CD4-positive, CD25-positive, alpha-beta regulatory T cell (primary cell): Measurements from ENCODE around the gene TMEM244. TPM values are rescaled to one million over a fixed set of nuclear protein-coding genes. Genes with fewer than 3 reads are reported as not detected.
"Not testable (repeated sequence)": the region's sequence is repeated elsewhere in the genome, so short reads cannot be mapped to it uniquely, and the experiment has no call there.

Experiments used
- ATAC-seq, 2 donors: fragments of 150-1000 bp; cut with Tn5 transposase; one replicate each; pipeline ENCODE4 v1.10.0; 2021; ENCODE audit warnings: low read depth in 2 of 2, moderate number of reproducible peaks in 2 of 2, moderate library complexity in 1 of 2
- DNase-seq, 3 donors: peaks; one replicate each; pipeline versions ENCODE4 v3.0.0 to v3.0.0-alpha.2; 2012 to 2022; ENCODE audit warnings: mixed read lengths in 1 of 3
- H3K27ac ChIP-seq: one replicate; pipeline ENCODE4 v1.7.0; 2013; ENCODE audit warnings: mild to moderate bottlenecking, low read length; ENCODE audit not compliant: insufficient read depth, poor library complexity, severe bottlenecking
- H3K27me3 ChIP-seq: one replicate; pipeline ENCODE4 v1.7.0; 2013; ENCODE audit warnings: low read length; ENCODE audit not compliant: control insufficient read depth, insufficient read depth
- H3K36me3 ChIP-seq: one replicate; pipeline ENCODE4 v1.7.0; 2013; ENCODE audit warnings: mild to moderate bottlenecking, low read length, moderate library complexity; ENCODE audit not compliant: control insufficient read depth, insufficient read depth
- H3K4me1 ChIP-seq: 2 replicates; pipeline ENCODE4 v1.7.0; 2013; ENCODE audit warnings: mild to moderate bottlenecking, low read length; ENCODE audit not compliant: insufficient read depth, control insufficient read depth, poor library complexity, severe bottlenecking
- H3K4me3 ChIP-seq: one replicate; pipeline ENCODE4 v1.7.0; 2013; ENCODE audit warnings: low read depth, mild to moderate bottlenecking, low read length, moderate library complexity
- H3K9me3 ChIP-seq, 2 experiments: 1 replicate in 1 of 2; 2 replicates in 1 of 2; pipeline ENCODE4 v1.7.0; 2013; ENCODE audit warnings: low read length in 2 of 2, mild to moderate bottlenecking in 1 of 2, moderate library complexity in 1 of 2; ENCODE audit not compliant: control insufficient read depth in 2 of 2
- H3K27ac Mint-ChIP-seq, 3 donors: one replicate each; pipeline ENCODE4 v1.8.0; 2020 to 2022; ENCODE audit warnings: mild to moderate bottlenecking in 3 of 3, mixed read lengths in 3 of 3, moderate library complexity in 2 of 3
- H3K27me3 Mint-ChIP-seq: one replicate; pipeline ENCODE4 v1.8.0; 2022; ENCODE audit warnings: mild to moderate bottlenecking, mixed read lengths
- H3K36me3 Mint-ChIP-seq: one replicate; pipeline ENCODE4 v1.8.0; 2020; ENCODE audit warnings: mixed read lengths
- H3K4me1 Mint-ChIP-seq, 4 donors: one replicate each; pipeline ENCODE4 v1.8.0; 2020 to 2022; ENCODE audit warnings: mixed read lengths in 4 of 4, mild to moderate bottlenecking in 1 of 4
- H3K4me3 Mint-ChIP-seq, 4 donors: one replicate each; pipeline ENCODE4 v1.8.0; 2020 to 2022; ENCODE audit warnings: mild to moderate bottlenecking in 4 of 4, mixed read lengths in 4 of 4, moderate library complexity in 3 of 4
- H3K9me3 Mint-ChIP-seq, 7 donors: one replicate each; pipeline ENCODE4 v1.8.0; 2020 to 2022; ENCODE audit warnings: mixed read lengths in 7 of 7, mild to moderate bottlenecking in 3 of 7, moderate library complexity in 2 of 7
- polyA plus RNA-seq, 4 donors: library from polyadenylated mRNA; unstranded; fragments of 300-500 nt; fragmentation: Illumina TruSeq; gene quantifications; one replicate each; pipeline ENCODE4 v1.2.3, GENCODE V29; 2021
- total RNA-seq: library from RNA; stranded (reverse); gene quantifications from one replicate; pipeline ENCODE4 v1.2.3, GENCODE V29; 2022

TMEM244 gene
- total and polyA plus RNA-seq, 5 donors from 2014 or later, result 1.1 to 6.1 (median 4.1) TPM

DNA sequence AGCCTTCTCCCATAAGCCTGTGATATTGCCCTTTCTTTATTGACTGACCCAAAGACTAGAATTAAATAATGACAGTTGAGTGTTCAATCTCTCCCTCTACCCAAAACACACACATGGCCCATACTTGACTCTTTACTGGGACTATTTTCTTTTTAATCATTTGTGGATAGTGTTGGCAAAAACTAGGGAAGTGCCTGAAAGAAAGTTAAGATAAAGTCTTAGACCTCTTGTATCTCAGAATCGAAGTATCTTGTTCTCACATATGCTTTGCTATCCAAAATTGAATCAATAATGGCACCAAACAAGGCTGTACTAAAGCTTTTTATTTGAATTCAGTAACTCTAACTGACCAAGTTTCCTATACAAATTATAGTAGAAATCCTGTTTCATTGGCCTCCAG is 19.0 kb downstream of the TMEM244 start:
- H3K27me3 ChIP-seq, result no peaks in the 10 kb centered on the region
- H3K36me3 Mint-ChIP-seq, result peaks cover 15% of the 10 kb centered on the region
- no peak for DNase-seq

DNA sequence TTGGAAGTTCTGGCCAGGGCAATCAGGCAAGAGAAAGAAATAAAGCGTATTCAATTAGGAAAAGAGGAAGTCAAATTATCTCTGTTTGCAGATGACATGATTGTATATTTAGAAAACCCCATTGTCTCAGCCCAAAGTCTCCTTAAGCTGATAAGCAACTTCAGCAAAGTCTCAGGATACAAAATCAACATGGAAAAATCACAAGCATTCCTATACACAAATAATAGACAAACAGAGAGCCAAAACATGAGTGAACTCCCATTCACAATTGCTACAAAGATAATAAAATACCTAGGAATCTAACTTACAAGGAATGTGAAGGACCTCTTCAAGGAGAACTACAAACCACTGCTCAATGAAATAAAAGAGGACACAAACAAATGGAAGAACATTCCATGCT is 21.6 kb downstream of the TMEM244 start:
- H3K36me3 ChIP-seq, result not testable (repeated sequence)
- H3K9me3 Mint-ChIP-seq, result peaks cover 0 to 13% (median 0%) of the 10 kb centered on the region in 7 donors

More for the DNA sequence above, 19.0 kb downstream of the TMEM244 start:
- Histone ChIP-seq H3K4me3 (no peak overlapping the region), H3K27ac (no peak overlapping the region), H3K4me1 (no peaks in the 10 kb centered on the region), H3K9me3 (peaks cover 0 to 2% of the 10 kb centered on the region in 2 experiments), H3K36me3 (no peaks in the 10 kb centered on the region)
- H3K27ac Mint-ChIP-seq, result no peak overlapping the region
- H3K4me3 Mint-ChIP-seq, result no peak overlapping the region
- peaks cover 0 to 7% (median 0%) of the 10 kb centered on the region in 7 donors for H3K9me3 Mint-ChIP-seq
- ATAC-seq, result no peak
- H3K27me3 Mint-ChIP-seq, result peaks cover 11% of the 10 kb centered on the region
- no peaks in the 10 kb centered on the region for H3K4me1 Mint-ChIP-seq

DNA sequence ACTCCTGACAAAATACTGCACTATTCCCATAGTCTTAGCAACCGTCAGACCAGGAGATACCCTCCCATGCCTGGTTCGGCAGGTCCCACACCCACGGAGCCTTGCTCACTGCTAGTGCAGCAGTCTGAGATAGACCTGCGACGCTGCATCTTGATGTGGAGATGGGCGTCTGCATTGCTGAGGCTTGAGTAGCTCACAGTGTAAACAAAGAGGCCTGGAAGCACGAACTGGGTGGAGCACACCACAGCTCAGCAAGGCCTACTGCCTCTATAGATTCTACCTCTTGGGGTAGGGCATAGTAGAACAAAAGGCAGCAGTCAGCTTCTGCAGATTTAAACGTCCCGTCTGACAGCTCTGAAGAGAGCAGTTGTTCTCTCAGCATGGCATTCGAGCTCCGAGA is 25.4 kb downstream of the TMEM244 start:
- peaks cover 21% of the 10 kb centered on the region for H3K36me3 Mint-ChIP-seq
- H3K4me1 Mint-ChIP-seq, result peaks cover 0 to 7% (median 0%) of the 10 kb centered on the region in 4 donors
- H3K27ac Mint-ChIP-seq, result no peak overlapping the region
- no peak overlapping the region for H3K4me3 Mint-ChIP-seq
- peaks cover 0 to 13% (median 0%) of the 10 kb centered on the region in 7 donors for H3K9me3 Mint-ChIP-seq
- no peak for ATAC-seq
- peaks cover 0 to 2% of the 10 kb centered on the region in 2 experiments for H3K9me3 ChIP-seq
- no peaks in the 10 kb centered on the region for H3K27me3 ChIP-seq
- H3K27ac ChIP-seq, result no peak overlapping the region
- H3K4me3 ChIP-seq, result no peak overlapping the region
- H3K4me1 ChIP-seq, result no peaks in the 10 kb centered on the region
- no peaks in the 10 kb centered on the region for H3K36me3 ChIP-seq
- no peak for DNase-seq
- no peaks in the 10 kb centered on the region for H3K27me3 Mint-ChIP-seq

More for the DNA sequence above, 21.6 kb downstream of the TMEM244 start:
- H3K27me3 ChIP-seq, H3K27me3 Mint-ChIP-seq, H3K4me1 Mint-ChIP-seq, H3K27ac Mint-ChIP-seq, H3K27ac ChIP-seq, DNase-seq, H3K4me1 ChIP-seq, H3K4me3 Mint-ChIP-seq, H3K4me3 ChIP-seq, H3K9me3 ChIP-seq, ATAC-seq: not testable (repeated sequence)
- H3K36me3 Mint-ChIP-seq, result peaks cover 21% of the 10 kb centered on the region

DNA sequence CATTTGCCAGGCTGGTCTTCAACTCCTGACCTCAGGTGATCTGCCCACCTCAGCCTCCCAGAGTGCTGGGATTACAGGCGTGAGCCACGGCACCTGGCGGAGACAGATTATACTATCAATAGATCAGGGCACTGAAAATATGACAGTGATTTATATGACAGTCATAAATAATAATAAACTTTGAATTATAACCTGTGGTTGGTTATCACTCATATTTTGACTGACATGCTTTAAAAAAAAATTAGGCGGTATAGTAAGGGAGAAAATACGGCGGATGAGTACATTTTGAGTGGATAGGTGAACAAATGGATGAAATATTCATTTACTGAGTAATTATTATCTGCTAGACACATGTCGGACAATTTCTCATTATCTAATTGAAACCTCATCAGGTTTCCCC is 28.8 kb downstream of the TMEM244 start:
- H3K9me3 Mint-ChIP-seq, result peaks cover 0 to 6% (median 0%) of the 10 kb centered on the region in 7 donors
- Histone ChIP-seq H3K4me3 (no peak overlapping the region), H3K27me3 (no peaks in the 10 kb centered on the region), H3K27ac (no peak overlapping the region), H3K36me3 (no peaks in the 10 kb centered on the region), H3K9me3 (peaks cover 0 to under 1% of the 10 kb centered on the region in 2 experiments), H3K4me1 (no peaks in the 10 kb centered on the region)
- peaks cover 0 to 7% (median 2%) of the 10 kb centered on the region in 4 donors for H3K4me1 Mint-ChIP-seq
- H3K27me3 Mint-ChIP-seq, result no peaks in the 10 kb centered on the region
- DNase-seq (no peak), ATAC-seq (no peak)
- H3K36me3 Mint-ChIP-seq, result peaks cover 10% of the 10 kb centered on the region
- no peak overlapping the region for H3K27ac Mint-ChIP-seq
- H3K4me3 Mint-ChIP-seq, result no peak overlapping the region

DNA sequence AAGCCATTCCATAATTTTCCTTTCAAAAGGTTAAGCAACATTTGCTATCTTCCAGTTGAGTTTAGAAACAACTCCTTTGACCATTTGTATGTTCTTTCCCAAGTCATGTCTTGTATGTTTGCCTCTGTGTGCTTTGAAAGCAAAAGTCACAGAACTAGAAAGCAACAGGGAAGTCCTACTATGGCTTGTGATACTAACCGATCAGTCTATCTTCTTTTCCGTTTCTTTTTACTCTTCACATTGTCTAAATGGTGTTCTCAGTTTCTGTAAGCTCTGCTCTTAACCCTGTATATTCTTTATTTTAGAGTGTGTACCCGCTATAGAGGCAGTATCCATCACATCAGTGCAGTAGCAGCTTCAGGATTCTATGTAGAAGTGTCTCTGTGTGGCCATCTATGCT is 32.9 kb downstream of the TMEM244 start:
- H3K9me3 ChIP-seq, result no peaks in the 10 kb centered on the region
- peaks cover 6% of the 10 kb centered on the region for H3K27me3 Mint-ChIP-seq
- DNase-seq, result no peak
- no peak overlapping the region for H3K4me3 ChIP-seq
- H3K4me1 ChIP-seq, result no peaks in the 10 kb centered on the region
- H3K36me3 ChIP-seq, result no peaks in the 10 kb centered on the region
- H3K4me1 Mint-ChIP-seq, result peaks cover 0 to 5% (median 2%) of the 10 kb centered on the region in 4 donors
- no peaks in the 10 kb centered on the region for H3K9me3 Mint-ChIP-seq
- ATAC-seq, result no peak
- H3K27ac ChIP-seq, result no peak overlapping the region
- H3K36me3 Mint-ChIP-seq, result peaks cover 3% of the 10 kb centered on the region
- H3K27me3 ChIP-seq, result no peaks in the 10 kb centered on the region
- H3K27ac Mint-ChIP-seq, result no peak overlapping the region
- H3K4me3 Mint-ChIP-seq, result no peak overlapping the region

DNA sequence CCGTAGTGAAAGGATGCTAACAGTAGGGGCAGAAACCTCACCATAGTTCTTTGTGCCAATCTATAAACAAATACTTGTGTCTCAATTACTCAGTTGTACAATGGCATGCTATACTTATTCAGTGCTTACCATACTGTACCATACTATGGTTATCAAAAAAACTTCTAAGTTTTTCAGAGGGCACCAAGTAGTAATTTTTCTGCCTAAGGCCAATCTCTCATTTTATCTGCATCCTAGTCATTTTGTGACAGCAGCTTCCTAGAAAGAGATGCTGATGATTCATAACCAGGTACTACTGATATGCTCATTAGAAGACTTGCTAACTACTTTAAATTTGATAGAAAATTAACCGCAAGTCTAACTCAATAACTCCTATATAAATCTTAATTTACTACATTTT is 42.9 kb downstream of the TMEM244 start:
- ATAC-seq (no peak), DNase-seq (peak in 1 of 3 donors; percentile 17)
- Histone ChIP-seq H3K27ac (no peak overlapping the region), H3K27me3 (peaks cover 9% of the 10 kb centered on the region), H3K36me3 (no peaks in the 10 kb centered on the region), H3K9me3 (no peaks in the 10 kb centered on the region), H3K4me1 (no peaks in the 10 kb centered on the region), H3K4me3 (no peak overlapping the region)
- Mint-ChIP-seq H3K4me3 (no peak overlapping the region), H3K27ac (no peak overlapping the region), H3K36me3 (no peaks in the 10 kb centered on the region), H3K4me1 (peaks cover 0 to 2% (median 0%) of the 10 kb centered on the region in 4 donors), H3K27me3 (peaks cover 20% of the 10 kb centered on the region), H3K9me3 (peaks cover 0 to 6% (median 0%) of the 10 kb centered on the region in 7 donors)

DNA sequence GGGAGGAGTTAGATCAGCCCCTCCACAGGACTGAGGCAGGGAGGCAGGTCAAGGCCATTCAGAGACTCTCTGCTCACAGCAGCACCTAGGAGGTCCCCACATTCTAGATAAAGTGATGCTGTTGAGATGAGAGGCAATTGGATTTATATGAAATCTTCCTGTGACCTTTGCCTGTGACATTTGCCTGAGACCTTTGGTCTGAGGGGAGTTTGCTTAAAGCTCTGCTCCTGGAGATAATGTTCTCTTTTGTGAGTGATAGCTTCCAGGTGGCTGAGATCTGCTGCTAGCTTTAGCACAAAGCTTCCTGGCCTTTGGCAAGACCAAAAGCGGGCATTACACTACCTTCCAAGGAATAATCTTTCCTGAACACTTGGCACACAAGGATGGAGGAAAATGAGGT is 43.3 kb downstream of the TMEM244 start:
- Histone ChIP-seq H3K36me3 (no peaks in the 10 kb centered on the region), H3K27me3 (peaks cover 9% of the 10 kb centered on the region), H3K27ac (no peak overlapping the region), H3K4me1 (no peaks in the 10 kb centered on the region), H3K9me3 (no peaks in the 10 kb centered on the region), H3K4me3 (no peak overlapping the region)
- no peak for DNase-seq
- no peak for ATAC-seq
- Mint-ChIP-seq H3K9me3 (peaks cover 0 to 6% (median 0%) of the 10 kb centered on the region in 7 donors), H3K27ac (no peak overlapping the region), H3K4me1 (peaks cover 0 to 2% (median 0%) of the 10 kb centered on the region in 4 donors), H3K36me3 (no peaks in the 10 kb centered on the region), H3K27me3 (peaks cover 20% of the 10 kb centered on the region), H3K4me3 (no peak overlapping the region)

DNA sequence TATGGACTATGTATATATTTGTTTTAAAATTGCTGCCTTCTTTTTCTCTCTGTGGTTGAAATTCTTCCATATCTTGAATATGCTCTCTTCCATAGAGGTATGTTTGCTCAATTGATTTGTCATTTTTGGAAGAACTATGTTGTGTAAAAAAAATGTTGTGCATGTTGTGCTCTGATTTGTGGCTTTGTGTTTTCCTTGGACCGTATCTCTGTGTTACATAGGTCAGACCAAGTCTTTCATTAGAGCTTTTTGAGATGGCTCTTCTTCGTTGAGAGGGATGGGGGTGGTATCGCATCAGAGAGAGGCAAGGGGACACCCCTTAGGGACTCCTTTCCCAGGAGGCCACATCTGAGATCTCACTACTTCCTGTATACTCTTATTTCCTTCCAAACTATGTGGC is 43.8 kb downstream of the TMEM244 start:
- no peak overlapping the region for H3K4me3 ChIP-seq
- H3K4me1 Mint-ChIP-seq, result peaks cover 0 to 2% (median 0%) of the 10 kb centered on the region in 4 donors
- no peaks in the 10 kb centered on the region for H3K36me3 ChIP-seq
- H3K4me1 ChIP-seq, result no peaks in the 10 kb centered on the region
- no peak overlapping the region for H3K27ac Mint-ChIP-seq
- H3K27me3 ChIP-seq, result peaks cover 9% of the 10 kb centered on the region
- ATAC-seq (no peak), DNase-seq (no peak)
- H3K36me3 Mint-ChIP-seq, result no peaks in the 10 kb centered on the region
- no peak overlapping the region for H3K27ac ChIP-seq
- H3K4me3 Mint-ChIP-seq, result no peak overlapping the region
- H3K27me3 Mint-ChIP-seq, result peaks cover 24% of the 10 kb centered on the region
- H3K9me3 ChIP-seq, result no peaks in the 10 kb centered on the region
- H3K9me3 Mint-ChIP-seq, result peaks cover 0 to 6% (median 0%) of the 10 kb centered on the region in 7 donors
